GM18505 (cell line): ENCODE measurements around the gene TENM3.

Experiments used
- ATAC-seq: cut with Tn5 transposase; IDR thresholded peaks from one replicate; pipeline ENCODE4 v1.9.1; 2021; ENCODE audit not compliant: unreplicated experiment
- POLR2A ChIP-seq: IDR thresholded peaks from 4 replicates; pipeline ENCODE4 v1.6.1; 2011; ENCODE audit warnings: borderline replicate concordance; ENCODE audit not compliant: insufficient read depth, insufficient read length; ENCODE audit errors: extremely low read depth

The TENM3 gene

DNA sequence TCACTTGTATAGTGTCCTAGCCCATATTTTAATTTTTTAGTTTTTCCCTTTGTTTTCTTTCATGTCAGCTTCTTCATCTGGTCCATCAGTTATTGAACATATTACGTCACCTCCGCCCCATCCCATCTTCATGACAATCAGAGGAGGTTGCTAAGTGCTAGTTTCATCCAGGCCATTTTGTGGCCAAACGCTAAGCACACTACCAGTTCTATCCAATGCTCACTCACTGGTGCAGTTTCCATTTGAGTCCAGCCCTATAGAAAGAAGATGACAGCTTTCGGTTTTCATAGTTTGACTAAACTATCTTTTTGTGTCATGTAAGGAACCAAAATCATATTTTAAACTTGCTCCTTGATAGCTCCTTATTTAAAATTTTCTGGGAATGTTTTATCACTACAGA is 304.2 kb downstream of the TENM3 start:
- ATAC-seq: peak; percentile 99
- TF ChIP-seq POLR2A: no peak

DNA sequence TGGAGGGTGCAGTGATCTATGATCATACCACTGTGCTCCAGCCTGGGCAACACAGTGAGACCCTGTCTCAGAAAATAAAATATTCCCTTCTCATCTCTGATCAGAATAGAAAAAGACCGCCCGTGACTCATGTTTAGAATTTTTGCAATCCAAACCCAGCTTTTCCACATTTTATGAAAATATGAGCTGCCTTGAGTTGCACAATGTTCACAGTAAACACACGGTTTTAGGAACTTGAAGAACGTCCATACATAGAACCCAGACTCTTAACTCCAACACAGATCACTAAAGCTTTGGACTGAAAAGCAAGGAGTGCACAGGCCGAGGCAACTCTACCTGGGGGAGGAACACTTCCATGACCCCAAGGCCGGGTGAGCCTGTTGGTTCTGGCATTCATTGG is 305.0 kb downstream of the TENM3 start:
- no peak for ATAC-seq
- no peak for TF ChIP-seq POLR2A

DNA sequence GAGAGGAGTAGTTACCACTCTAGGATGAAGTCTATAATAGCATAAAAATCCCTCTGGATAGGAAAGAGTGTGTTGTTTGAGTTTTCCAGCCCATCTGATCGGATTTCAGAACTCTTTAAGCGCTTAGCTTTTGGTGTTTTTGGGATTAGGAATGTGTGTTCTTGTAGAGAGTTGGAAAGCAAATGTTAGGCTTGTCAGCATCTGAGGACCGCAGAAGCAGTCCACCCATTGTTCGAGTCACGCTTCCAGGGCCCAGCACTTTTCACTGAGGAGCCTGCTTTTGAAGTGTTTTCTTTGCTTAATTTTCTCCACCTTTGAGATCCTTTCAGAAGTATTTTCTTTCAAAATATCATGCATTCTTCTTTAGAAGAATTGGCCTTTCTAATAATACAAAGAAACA is 306.2 kb downstream of the TENM3 start:
- ATAC-seq: no peak
- no peak for TF ChIP-seq POLR2A

DNA sequence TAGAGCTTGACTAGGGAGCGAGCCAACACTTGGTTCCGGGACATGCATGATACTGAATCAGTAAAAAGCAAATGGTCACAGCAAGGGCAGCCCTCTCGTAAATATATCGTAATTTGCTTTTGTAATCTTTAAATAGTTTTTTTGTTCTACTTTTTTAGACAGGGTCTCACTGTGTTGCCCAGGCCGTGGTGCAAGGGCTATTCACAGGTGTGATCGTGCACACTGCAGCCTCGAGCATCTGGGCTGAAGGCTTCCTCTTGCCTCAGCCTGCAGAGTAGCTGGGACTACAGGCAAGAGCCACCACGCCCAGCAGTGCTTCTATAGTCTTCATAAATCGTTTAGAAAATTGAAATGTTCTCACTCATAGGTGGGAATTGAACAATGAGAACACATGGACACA is 309.7 kb downstream of the TENM3 start:
- no peak for ATAC-seq
- no peak for TF ChIP-seq POLR2A

DNA sequence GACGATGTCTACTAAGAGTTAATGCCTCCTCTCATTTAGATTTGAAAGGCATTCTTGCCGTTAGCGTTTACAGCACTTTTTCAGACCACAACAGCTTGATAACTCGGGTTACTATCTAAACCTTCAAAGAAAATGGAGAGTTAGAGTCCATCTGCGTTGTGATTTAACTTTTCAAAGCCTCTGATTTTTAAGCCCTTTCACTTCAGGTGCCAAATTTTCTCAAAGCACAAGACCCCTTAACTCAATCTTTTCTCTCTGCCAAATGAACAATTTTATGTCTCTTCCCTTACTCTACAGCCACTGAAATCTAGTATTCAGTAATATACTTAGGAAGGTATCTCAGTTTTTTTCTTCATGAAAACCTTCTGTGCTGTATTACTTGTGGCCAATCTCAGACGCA is 310.5 kb downstream of the TENM3 start:
- ATAC-seq: no peak
- TF ChIP-seq POLR2A: no peak

DNA sequence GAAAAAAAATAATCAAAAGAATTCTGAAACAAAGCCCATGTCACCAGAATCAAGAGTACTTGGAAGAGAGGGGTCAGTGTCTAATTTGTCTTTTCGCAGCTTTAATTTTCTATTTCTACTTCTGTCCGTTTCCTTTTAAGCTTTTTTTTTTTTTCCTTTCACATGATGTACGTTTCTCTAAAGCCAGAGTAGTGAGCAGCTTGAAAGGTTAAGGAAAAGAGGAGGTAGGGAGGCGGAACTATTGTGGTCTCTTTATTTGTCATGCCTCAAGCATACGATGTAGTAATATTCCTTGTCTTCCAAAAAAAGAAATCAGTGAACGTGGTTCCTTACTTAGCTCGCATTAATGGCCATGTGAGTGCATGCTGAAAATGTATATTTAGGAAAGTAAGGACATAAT is 311.5 kb downstream of the TENM3 start:
- TF ChIP-seq POLR2A: no peak
- ATAC-seq: no peak

DNA sequence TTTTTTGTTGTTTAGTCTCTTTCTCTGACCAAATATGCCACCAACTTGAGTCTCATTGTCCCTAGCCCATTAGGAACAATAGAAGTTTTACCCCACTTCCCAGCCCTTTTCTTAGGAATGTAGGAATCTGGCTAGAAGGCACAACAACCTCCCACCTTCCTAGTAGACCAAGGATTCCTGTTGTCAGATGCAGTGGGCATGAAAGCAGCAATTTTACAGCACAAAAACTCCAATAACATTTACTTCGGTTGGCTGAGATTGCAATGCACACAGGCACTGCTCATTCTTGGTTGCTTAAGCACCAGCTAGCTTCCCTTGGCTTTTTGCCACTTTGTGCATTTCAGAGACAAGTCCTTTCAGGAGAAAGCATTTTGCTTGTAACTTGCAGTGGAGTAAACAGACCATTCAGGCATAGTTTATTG is 312.8 kb downstream of the TENM3 start:
- no peak for ATAC-seq
- TF ChIP-seq POLR2A: no peak

DNA sequence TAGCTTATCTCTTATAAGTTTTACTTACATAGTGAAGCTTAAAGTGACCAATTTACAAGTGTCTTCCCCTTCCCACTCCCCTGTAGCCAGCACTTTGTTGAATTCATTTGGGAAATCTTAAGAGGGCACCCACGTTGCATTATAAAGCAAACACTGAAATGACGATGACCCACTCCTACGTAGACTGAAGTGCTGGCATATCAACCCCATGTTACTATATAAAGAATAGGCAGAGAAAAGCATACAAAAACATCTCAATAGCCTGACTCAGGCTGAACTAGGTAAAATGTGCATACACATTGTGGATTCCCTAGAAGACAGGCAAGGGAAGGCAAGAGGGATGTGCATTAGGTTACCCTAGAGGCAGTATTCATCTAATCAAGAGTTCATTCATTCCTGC is 313.4 kb downstream of the TENM3 start:
- no peak for ATAC-seq
- TF ChIP-seq POLR2A: no peak

DNA sequence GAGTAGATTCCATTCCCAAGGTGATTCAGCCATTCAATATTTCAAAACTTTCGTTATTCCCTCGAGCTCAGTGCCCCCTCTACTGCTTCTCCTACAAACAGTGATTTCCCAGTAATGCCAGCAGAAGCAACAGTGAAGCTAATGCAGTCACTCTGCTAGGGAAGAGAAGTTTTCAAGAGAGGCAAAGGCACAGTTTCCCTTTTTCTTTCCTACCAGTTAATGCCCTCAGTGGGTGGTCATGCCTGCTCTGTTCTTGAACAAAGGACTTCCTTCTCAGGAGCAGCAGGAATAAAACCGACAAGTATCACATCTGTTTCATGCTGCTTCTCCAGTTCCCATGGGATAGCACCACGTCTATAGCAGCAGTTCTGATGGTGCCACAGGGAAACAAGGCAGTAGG is 317.2 kb downstream of the TENM3 start:
- no peak for ATAC-seq
- TF ChIP-seq POLR2A: no peak

DNA sequence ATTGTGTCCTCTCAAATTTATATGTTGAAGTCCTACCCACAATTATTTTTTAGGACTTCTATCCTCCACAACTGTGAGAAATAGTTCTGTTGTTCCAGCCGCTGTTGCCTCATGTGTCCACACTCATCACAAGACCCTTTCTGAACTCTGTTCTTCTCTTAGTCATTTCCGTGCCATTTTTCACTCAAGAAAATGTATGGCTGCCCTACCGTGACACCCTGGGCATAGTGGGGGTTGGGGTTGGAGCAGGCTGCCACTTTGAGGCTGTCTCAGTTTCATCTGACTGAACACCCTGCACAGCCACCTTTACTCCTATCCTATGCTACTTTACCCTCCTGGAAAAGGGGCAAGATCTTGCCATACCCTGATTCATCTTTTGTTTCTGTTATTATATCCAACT is 319.1 kb downstream of the TENM3 start:
- ATAC-seq: no peak
- TF ChIP-seq POLR2A: no peak

DNA sequence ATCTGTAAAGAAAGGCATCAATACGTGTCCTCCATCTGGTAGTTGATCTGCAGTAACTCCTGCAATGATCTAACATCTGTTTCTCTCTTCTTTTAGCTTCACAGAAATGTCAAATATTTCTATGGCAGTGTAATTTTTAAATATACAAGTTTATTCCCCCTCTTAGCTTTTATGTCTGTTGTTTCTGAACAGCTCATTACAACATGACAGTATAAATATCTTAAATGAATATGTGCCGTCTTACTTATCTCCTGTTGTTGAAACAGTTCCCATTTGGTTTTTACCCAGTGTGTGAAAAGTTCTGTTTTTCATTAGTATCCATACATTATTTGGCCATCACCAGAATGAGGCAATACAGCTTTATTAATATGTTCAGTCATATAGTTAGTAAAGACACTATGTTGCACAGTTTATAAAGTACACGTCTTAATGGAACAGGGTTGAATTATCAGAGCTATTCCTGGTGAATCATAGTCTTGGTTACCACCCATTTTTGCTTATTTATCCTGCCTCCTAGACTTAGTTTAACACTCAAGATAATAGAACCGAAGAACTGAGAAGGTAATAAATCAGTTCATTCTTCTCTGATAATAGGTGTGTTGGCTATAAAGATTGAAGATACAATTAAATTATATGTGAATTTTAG is 321.6 kb downstream of the TENM3 start:
- no peak for ATAC-seq
- no peak for TF ChIP-seq POLR2A

DNA sequence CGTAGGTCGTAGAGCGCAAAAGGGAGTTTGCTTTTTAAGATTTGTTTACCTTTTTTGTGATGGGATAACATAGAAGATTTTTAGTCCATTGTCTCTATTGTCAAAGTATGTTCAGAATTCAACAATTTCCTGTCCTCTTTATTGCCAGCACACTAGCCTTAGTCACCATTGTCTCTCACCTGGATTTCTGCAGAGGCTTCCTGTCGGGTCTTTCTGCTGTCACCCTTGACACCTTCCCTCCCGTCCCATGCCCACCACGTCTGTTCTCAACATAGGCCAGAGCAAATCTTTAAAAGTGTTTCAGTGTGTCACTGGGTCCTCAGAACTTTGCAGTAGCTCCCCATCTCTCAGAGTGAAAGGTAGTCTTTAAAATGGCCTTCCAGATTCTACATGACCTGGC is 323.9 kb downstream of the TENM3 start:
- no peak for ATAC-seq
- TF ChIP-seq POLR2A: no peak

DNA sequence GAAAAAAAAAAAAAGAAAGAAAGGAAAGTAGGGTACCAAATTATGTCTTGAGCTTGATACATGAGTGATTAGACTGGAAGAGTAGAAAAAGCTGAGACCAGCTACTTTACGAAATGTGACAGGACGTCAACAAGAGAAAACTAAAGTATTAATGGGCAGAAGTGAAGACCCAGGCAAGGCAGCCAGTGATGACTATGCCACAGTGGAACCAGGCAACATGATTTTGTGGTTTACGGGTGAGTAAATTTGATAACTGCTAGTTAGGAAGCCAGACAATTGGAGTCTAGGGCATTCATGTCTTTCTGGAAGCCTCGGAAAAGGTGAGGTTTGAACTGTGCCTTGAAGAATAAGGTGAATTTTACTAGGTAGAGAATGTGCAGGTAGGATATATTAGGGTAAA is 326.4 kb downstream of the TENM3 start:
- TF ChIP-seq POLR2A: no peak
- no peak for ATAC-seq

DNA sequence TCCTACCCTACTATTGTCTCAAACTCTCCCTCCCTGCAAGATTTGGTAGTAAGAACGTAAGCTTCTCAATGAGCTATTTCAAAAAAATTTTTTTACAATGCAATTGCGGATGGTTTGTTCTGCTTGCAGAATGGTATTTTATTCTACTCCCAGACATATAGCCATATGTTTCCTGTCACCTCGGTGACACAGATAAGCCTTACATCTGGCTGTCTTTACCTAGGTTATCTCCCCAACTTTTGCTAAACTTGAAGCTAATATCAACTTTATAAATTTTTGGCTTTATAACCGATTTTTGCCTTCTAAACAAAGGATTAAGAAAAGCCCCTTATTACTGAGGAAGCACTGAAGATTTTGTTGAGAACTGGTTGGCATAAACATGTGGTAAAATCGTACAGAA is 331.5 kb downstream of the TENM3 start:
- no peak for ATAC-seq
- no peak for TF ChIP-seq POLR2A

DNA sequence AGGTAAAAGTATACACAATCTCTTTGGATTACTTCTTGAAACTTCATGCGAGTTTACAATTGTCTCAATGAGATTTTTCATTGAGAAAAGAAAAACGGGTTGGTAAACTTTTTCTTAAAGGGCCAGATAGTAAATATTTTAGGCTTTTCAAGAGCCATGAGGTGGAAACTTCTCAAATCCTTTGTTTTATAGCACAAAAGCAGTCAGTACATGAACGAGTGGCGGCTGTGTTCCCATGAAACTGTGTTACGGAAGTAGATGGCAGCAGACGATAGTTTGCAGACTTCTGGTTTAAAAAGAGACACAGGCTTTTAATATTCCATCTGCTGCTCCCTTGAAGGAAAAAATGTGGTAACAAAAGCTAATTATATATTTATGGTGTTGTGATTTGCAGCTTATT is 332.0 kb downstream of the TENM3 start:
- TF ChIP-seq POLR2A: no peak
- ATAC-seq: no peak

DNA sequence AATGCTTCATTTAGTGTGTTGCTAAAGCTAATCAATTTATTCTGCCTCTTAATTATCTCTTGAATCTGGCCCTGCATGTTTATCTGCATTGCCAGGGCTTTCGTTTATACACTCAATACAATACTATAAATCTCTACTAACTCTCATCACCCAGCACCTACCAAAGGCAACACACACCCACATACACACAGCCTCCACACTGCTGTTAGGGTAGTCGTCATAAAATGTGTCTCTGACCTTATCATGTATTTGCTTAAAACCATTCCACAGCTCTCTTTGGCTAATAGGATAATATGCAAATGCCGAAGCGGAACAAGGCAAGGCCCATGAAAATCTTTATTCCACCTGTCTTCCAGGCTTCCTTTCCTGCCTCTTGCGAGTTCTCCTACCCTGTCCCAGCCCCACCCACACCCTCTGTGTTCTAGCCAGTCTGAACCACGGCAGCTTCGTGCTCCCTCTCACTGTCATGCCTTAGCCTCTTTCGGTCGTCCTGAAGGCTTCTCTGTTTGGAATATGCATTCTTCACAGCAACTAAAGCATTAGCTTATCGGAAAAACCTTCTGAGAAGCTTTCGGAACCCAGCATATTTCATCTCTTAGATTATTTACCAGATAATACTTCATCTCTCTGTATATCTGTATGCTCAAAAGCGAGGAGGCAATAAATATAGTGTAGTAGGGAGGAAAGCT is 333.5 kb downstream of the TENM3 start:
- TF ChIP-seq POLR2A: no peak
- no peak for ATAC-seq

DNA sequence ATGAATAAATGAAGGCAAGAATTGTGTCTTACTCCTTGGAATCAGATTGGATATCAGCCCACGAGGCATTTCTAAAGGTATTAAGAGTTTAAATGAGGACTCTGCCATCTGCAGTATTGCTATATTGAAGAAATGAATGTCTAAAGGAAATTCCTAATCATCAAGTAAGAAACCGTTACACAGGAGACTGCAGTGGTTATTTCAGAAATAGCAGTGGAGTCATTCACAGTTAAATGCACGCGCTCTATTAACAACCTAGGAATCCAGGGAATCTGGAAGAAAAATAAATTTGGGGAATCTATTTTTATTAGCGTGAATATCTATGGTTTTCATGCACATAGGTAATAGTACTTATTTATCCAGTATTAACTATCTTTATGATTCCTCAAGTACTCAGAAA is 334.2 kb downstream of the TENM3 start:
- no peak for ATAC-seq

More for the DNA sequence above, 334.2 kb downstream of the TENM3 start:
- TF ChIP-seq POLR2A: no peak
